NB4 (cell line): ENCODE data around the gene IL18.

Experiments used
- MYC ChIP-seq: IDR thresholded peaks from 2 replicates; pipeline ENCODE4 v1.6.1; 2011; ENCODE audit warnings: low read depth, low read length
- TF ChIP-seq, protein P1 (sequence below): IDR thresholded peaks from one replicate; pipeline ENCODE4 v1.5.1; 2012; ENCODE audit warnings: low read depth, low read length

GRCh38 chr11:112127056-112127455 lies 36.8 kb downstream of the IL18 start:
- no peak for TF ChIP-seq MYC
- TF ChIP-seq, protein P1, sequence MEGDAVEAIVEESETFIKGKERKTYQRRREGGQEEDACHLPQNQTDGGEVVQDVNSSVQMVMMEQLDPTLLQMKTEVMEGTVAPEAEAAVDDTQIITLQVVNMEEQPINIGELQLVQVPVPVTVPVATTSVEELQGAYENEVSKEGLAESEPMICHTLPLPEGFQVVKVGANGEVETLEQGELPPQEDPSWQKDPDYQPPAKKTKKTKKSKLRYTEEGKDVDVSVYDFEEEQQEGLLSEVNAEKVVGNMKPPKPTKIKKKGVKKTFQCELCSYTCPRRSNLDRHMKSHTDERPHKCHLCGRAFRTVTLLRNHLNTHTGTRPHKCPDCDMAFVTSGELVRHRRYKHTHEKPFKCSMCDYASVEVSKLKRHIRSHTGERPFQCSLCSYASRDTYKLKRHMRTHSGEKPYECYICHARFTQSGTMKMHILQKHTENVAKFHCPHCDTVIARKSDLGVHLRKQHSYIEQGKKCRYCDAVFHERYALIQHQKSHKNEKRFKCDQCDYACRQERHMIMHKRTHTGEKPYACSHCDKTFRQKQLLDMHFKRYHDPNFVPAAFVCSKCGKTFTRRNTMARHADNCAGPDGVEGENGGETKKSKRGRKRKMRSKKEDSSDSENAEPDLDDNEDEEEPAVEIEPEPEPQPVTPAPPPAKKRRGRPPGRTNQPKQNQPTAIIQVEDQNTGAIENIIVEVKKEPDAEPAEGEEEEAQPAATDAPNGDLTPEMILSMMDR, result no peak
